Stomach (tissue), 9 donors: ENCODE measurements around the gene KRTAP10-12. TPM values are rescaled to one million over a fixed set of nuclear protein-coding genes. Genes with fewer than 3 reads are reported as not detected.

Experiments
- DNase-seq, 2 donors: peaks; one replicate each; pipeline versions ENCODE4 v3.0.0 to v3.0.0-alpha.2; 2013 to 2019
- H3K27ac ChIP-seq, 5 donors: fragments of 200-600 bp in 4 of 5; sonication (generic) in 4 of 5; one replicate each; pipeline ENCODE4 v1.5.1; 2013 to 2019; ENCODE audit warnings: mild to moderate bottlenecking in 1 of 5, moderate library complexity in 1 of 5
- H3K27me3 ChIP-seq, 3 donors: fragments of 200-600 bp; sonication (generic); one replicate each; pipeline ENCODE4 v1.5.1; 2017 to 2019; ENCODE audit warnings: mixed run types in 1 of 3
- H3K36me3 ChIP-seq, 4 donors: fragments of 200-600 bp; sonication (generic); 1 replicate in 3 of 4; 2 replicates in 1 of 4; pipeline ENCODE4 v1.5.1; 2016 to 2019
- H3K4me1 ChIP-seq, 4 donors: fragments of 200-600 bp; sonication (generic); one replicate each; pipeline ENCODE4 v1.5.1; 2016 to 2019
- H3K4me3 ChIP-seq, 4 donors: fragments of 200-600 bp; sonication (generic) in 3 of 4; one replicate each; pipeline ENCODE4 v1.5.1; 2016 to 2019; ENCODE audit warnings: mild to moderate bottlenecking in 1 of 4
- H3K9me3 ChIP-seq, 4 donors: fragments of 200-600 bp; sonication (generic); one replicate each; pipeline ENCODE4 v1.5.1; 2016 to 2019
- EP300 ChIP-seq: sonication (generic); formaldehyde crosslinking; IDR thresholded peaks from one replicate; pipeline ENCODE4 v1.6.1; 2017; ENCODE audit warnings: antibody characterized with exemption
- POLR2A ChIP-seq, 4 donors: fragments of 450-650 bp; IDR thresholded peaks; one replicate each; pipeline ENCODE4 v1.6.1; 2016; ENCODE audit warnings: antibody characterized with exemption in 4 of 4, control low read depth in 2 of 4, mild to moderate bottlenecking in 1 of 4, moderate library complexity in 1 of 4
- POLR2AphosphoS5 ChIP-seq, 3 donors: sonication (generic); formaldehyde crosslinking; IDR thresholded peaks; one replicate each; pipeline ENCODE4 v1.6.1; 2016; ENCODE audit warnings: antibody characterized with exemption in 3 of 3
- WGBS, 5 donors: extraction: QIAGEN DNeasy Blood & Tissue Kit in 3 of 5; methylation state at CpG; one replicate each; pipeline versions ENCODE4 v1.1.5 to v1.1.7; 2013 to 2018; 5-methylcytosine and 5-hydroxymethylcytosine counted together
- intact Hi-C: fragments of 100-400 bp; cut with DNase I; formaldehyde crosslinking; loops from one replicate; pipeline ENCODE4 v1.15.1; 2023; ENCODE audit warnings: low total_unique reads
- polyA plus RNA-seq, 3 donors: library from polyadenylated mRNA; stranded (reverse); fragments of 200-250 nt; gene quantifications; one replicate each; pipeline ENCODE4 v1.2.3, GENCODE V29; 2013
- total RNA-seq, 5 donors: library from RNA; depleted of rRNA; stranded (reverse); fragments of >200 nt; gene quantifications; one replicate each; pipeline versions ENCODE4 v1.1.0 to v1.2.3, GENCODE V29; 2014 to 2016
- TF ChIP-seq, protein P1 (sequence below), 7 experiments: fragments of 450-650 bp in 4 of 7; fragments of 200-600 bp in 3 of 7; sonication (generic) in 3 of 7; IDR thresholded peaks; one replicate each; pipeline ENCODE4 v1.5.1; 2016 to 2019; ENCODE audit warnings: antibody characterized with exemption in 7 of 7, control low read depth in 2 of 7, mild to moderate bottlenecking in 1 of 7
- donor health status: healthy with polysubstance abuse.
- donor health status: Bipolar disorder and iron deficiency.
- donor health status: healthy.

KRTAP10-12 gene
- total and polyA plus RNA-seq, 8 donors = not detected

DNA sequence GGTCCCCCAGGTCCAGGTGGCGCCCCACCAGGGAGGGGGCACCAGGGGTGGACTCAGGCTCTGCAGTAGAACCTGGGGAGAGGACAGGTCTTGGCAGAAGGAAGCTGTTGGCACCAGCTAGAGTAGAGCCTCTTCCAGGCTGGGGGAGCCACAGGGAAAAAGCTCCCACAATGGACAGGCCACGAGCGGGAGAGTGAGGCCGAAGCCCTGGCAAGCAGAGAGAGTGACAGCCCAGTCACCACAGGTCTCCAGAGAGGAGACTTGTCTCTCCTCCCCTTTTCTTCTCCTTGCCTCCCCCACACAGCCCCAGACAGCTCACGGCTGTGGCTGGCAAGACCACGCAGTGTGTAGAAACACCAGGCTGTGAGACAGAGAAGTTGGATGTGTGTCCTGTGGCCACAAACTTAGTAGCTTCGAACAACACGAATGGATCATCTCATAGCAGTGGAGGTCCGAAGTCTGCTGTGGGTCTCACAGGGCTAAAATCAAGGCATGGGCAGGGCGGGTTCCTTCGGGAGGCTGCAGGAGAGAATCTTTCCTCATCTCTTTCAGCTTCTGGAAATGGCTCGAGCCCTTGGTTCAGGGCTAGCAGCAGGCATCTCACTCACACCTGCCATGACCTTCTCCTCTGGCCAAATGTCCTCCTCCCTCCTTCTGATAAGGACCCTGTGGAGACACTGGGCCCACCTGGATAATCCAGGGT, 45.8 kb upstream of the KRTAP10-12 start:
- Histone ChIP-seq H3K9me3 (peaks cover 0 to 8% (median 3%) of the 10 kb centered on the region in 4 donors), H3K4me3 (no peak overlapping the region), H3K27ac (no peak overlapping the region), H3K4me1 (no peaks in the 10 kb centered on the region), H3K27me3 (peaks cover 0 to 43% (median 24%) of the 10 kb centered on the region in 3 donors), H3K36me3 (no peaks in the 10 kb centered on the region)
- 82 to 90% (median 89%) methylated on average over 12 of the region's 12 CpGs for WGBS, 5 donors
- TF ChIP-seq POLR2A (IDR thresholded peaks at IDR 0.05) = no peak
- TF ChIP-seq, protein P1, sequence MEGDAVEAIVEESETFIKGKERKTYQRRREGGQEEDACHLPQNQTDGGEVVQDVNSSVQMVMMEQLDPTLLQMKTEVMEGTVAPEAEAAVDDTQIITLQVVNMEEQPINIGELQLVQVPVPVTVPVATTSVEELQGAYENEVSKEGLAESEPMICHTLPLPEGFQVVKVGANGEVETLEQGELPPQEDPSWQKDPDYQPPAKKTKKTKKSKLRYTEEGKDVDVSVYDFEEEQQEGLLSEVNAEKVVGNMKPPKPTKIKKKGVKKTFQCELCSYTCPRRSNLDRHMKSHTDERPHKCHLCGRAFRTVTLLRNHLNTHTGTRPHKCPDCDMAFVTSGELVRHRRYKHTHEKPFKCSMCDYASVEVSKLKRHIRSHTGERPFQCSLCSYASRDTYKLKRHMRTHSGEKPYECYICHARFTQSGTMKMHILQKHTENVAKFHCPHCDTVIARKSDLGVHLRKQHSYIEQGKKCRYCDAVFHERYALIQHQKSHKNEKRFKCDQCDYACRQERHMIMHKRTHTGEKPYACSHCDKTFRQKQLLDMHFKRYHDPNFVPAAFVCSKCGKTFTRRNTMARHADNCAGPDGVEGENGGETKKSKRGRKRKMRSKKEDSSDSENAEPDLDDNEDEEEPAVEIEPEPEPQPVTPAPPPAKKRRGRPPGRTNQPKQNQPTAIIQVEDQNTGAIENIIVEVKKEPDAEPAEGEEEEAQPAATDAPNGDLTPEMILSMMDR (IDR thresholded peaks at IDR 0.05) = no peak
- no peak for TF ChIP-seq POLR2AphosphoS5 (IDR thresholded peaks at IDR 0.05)
- TF ChIP-seq EP300 = no peak
- no peak for DNase-seq
- intact Hi-C loops = no loop called here

DNA sequence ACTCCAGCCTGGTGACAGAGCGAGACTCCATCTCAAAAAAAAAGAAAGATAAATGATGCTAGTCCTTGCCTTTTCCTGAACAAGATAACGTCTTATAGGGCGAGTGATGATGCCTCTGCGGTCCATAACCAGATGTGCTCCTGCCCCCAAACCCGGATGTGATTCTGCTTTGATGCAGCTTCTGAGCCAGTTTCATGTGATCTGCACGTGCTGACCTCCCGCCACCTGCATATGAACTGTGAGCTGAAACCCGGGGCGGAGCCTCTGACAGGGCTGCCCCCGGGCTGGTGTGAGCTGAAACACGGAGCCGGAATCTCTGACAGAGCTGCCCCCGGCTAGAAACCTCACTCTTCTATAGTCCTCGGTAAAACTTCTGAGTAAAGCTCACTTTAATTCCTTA, 43.8 kb upstream of the KRTAP10-12 start:
- WGBS, 5 donors = 60 to 71% (median 65%) methylated on average over 14 of the region's 14 CpGs

DNA sequence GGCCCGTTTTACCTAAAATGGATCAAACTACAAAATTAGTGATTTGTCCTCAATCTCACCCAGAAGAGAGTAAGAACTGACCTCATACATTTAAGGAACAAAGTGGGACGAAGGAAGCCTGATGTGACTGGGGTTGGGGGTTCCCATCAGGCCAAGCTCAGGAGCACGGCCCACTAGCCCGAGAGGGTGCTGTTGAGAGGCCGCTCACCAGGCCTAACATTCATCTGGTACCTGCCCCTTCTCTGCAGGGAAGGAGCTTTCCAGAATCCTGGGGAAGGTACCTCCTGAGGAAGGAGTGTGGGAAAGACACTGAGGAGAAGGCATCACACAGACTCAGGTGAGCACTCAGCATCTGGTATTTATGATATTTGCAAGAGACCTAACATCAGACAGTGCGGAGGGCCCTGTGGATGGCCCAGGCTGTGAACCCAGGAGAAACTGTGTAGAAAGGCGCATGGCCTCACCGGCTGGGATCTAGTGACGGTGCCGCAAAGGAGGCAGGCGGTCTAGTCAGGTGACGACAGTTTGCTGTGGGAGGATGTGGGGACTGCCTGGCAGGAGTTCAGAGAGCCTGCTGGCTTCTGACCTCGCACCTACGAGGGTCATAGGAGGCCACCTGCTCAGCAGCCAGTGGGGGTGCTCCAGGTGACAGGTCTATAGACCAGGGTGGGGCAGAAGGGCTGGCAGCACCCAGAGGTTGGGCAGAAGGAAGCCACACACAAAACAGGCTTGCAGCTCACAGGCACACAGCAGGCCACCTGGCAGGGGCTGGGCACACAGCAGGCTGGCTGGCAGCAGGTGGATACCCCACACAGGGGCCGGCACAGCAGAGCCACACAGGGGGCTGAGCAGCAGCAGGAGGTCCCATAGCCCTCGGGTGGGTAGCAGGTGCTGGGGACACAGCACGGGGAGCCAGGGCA, 43.1 kb upstream of the KRTAP10-12 start:
- no peak overlapping the region for H3K4me3 ChIP-seq
- H3K9me3 ChIP-seq = peaks cover 0 to 22% (median 11%) of the 10 kb centered on the region in 4 donors
- peaks cover 0 to 38% (median 8%) of the 10 kb centered on the region in 3 donors for H3K27me3 ChIP-seq
- TF ChIP-seq, protein P1 (IDR thresholded peaks at IDR 0.05) = no peak
- no peak for TF ChIP-seq EP300
- intact Hi-C loops = no loop called here
- 68 to 86% (median 77%) methylated on average over 14 to 17 of the region's 17 CpGs for WGBS, 5 donors
- H3K27ac ChIP-seq = no peak overlapping the region
- no peaks in the 10 kb centered on the region for H3K4me1 ChIP-seq
- no peak for DNase-seq
- H3K36me3 ChIP-seq = no peaks in the 10 kb centered on the region

More for the DNA sequence above, 43.8 kb upstream of the KRTAP10-12 start:
- intact Hi-C loops = no loop called here
- peaks cover 0 to 33% (median 8%) of the 10 kb centered on the region in 3 donors for H3K27me3 ChIP-seq
- peak in 1 of 2 donors; percentile 22 for DNase-seq
- no peak overlapping the region for H3K27ac ChIP-seq
- peaks cover 0 to 22% (median 11%) of the 10 kb centered on the region in 4 donors for H3K9me3 ChIP-seq
- H3K4me3 ChIP-seq = no peak overlapping the region
- TF ChIP-seq POLR2AphosphoS5 (IDR thresholded peaks at IDR 0.05) (no peak), EP300 (no peak), POLR2A (IDR thresholded peaks at IDR 0.05) (no peak)
- TF ChIP-seq, protein P1 (IDR thresholded peaks at IDR 0.05) = no peak
- H3K4me1 ChIP-seq = no peaks in the 10 kb centered on the region
- no peaks in the 10 kb centered on the region for H3K36me3 ChIP-seq

DNA sequence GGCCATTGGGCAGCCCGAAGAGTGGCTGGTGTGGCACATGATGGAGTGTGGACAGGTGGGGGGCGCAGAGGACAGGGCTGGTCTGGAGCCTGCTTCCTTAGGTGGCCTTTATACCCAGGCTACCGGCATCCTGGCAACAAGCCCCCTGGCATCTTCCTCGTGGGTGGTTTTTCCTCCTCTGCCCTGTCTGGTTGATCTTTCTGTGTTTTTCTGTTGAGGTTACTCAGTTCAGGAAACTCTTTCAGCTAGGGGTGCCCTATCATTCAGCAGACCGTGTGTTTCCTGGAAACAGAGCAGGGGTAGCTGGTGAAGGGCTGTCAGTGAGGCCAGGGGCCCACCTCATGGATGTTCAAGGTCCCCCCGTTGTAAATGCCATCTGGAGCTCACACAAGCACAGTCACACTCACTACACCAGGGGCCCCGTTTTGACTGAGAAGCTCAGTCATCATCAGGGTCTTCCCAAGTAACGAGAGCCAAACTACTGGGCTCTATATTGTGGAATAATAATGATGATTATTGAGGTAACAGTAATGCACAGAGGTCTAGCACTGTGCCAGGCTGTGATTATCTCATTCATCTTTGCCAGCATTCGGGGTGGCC, 42.3 kb upstream of the KRTAP10-12 start, which contains the start of gene KRTAP12-4:
KRTAP12-4 (minus strand) TSS at position 84 of the 600 bp plus-strand sequence; CDS start at position 39, 45 bp downstream.
- H3K36me3 ChIP-seq = no peaks in the 10 kb centered on the region
- no peak within 1 kb of the TSS for H3K4me3 ChIP-seq
- peaks cover 0 to 32% (median 10%) of the 10 kb centered on the region in 3 donors for H3K27me3 ChIP-seq
- WGBS, 5 donors = 52 to 73% (median 68%) methylated on average over 8 to 9 of the region's 9 CpGs
- intact Hi-C loops = no loop called here
- no peaks in the 10 kb centered on the region for H3K4me1 ChIP-seq
- TF ChIP-seq POLR2AphosphoS5 (IDR thresholded peaks at IDR 0.05) = no peak
- TF ChIP-seq, protein P1 (IDR thresholded peaks at IDR 0.05) = no peak
- no peak for TF ChIP-seq POLR2A (IDR thresholded peaks at IDR 0.05)
- no peak for TF ChIP-seq EP300
- no peak for DNase-seq
- H3K9me3 ChIP-seq = peaks cover 0 to 22% (median 11%) of the 10 kb centered on the region in 4 donors
- H3K27ac ChIP-seq = no peak within 1 kb of the TSS
